Colonic mucosa (tissue), 4 donors: ENCODE results near the gene ADCY2. TPM values are rescaled to one million over a fixed set of nuclear protein-coding genes. Genes with fewer than 3 reads are reported as not detected.

Source experiments
- DNase-seq: peaks from one replicate; pipeline ENCODE4 v3.0.0-alpha.2; 2020
- H3K27ac ChIP-seq: fragments of 200-600 bp; one replicate; pipeline ENCODE4 v1.8.0; 2021
- H3K27me3 ChIP-seq: fragments of 200-600 bp; one replicate; pipeline ENCODE4 v1.8.0; 2021
- H3K36me3 ChIP-seq: fragments of 200-600 bp; one replicate; pipeline ENCODE4 v1.8.0; 2021
- H3K4me1 ChIP-seq: fragments of 200-600 bp; one replicate; pipeline ENCODE4 v1.8.0; 2021; ENCODE audit warnings: mild to moderate bottlenecking
- H3K4me3 ChIP-seq: fragments of 200-600 bp; one replicate; pipeline ENCODE4 v1.8.0; 2021
- H3K9ac ChIP-seq, 2 donors: one replicate each; pipeline ENCODE4 v1.7.0; 2013; ENCODE audit warnings: control low read depth in 2 of 2, low read depth in 2 of 2, low read length in 2 of 2
- H3K9me3 ChIP-seq: fragments of 200-600 bp; one replicate; pipeline ENCODE4 v1.8.0; 2021
- intact Hi-C: fragments of 100-400 bp; cut with DNase I; formaldehyde crosslinking; loops from one replicate; pipeline ENCODE4 v1.14.1; 2022
- total RNA-seq, 2 donors: library from RNA; stranded (reverse); fragmentation: NEBNext Ultra II Directional in 1 of 2; extraction: Animal tissue kit (Norgen Biotek cat#: 25700) in 1 of 2; gene quantifications; one replicate each; pipeline ENCODE4 v1.2.1, GENCODE V29; 2021
- TF ChIP-seq, protein P1 (sequence below): fragments of 200-600 bp; IDR thresholded peaks from one replicate; pipeline ENCODE4 v1.8.0; 2022; ENCODE audit warnings: antibody characterized with exemption, mild to moderate bottlenecking
- donor health status: healthy.
- donor health status: DM: no; HTN: no; CAD: no.
- donor health status: DM: no; HTN: no; CAD: no.

Gene ADCY2
- total RNA-seq, 2 donors from 2014 or later, result 0.67 to 1.9 TPM

GRCh38 chr5:7501061-7501460, 105.1 kb downstream of the ADCY2 start:
- H3K9ac ChIP-seq, result no peak overlapping the region
- H3K4me1 ChIP-seq, result no peaks in the 10 kb centered on the region
- H3K4me3 ChIP-seq, result no peak overlapping the region
- intact Hi-C loops, result no loop called here
- H3K27me3 ChIP-seq, result no peaks in the 10 kb centered on the region
- no peaks in the 10 kb centered on the region for H3K36me3 ChIP-seq
- no peaks in the 10 kb centered on the region for H3K9me3 ChIP-seq
- H3K27ac ChIP-seq, result no peak overlapping the region
- DNase-seq, result no peak
- TF ChIP-seq, protein P1, sequence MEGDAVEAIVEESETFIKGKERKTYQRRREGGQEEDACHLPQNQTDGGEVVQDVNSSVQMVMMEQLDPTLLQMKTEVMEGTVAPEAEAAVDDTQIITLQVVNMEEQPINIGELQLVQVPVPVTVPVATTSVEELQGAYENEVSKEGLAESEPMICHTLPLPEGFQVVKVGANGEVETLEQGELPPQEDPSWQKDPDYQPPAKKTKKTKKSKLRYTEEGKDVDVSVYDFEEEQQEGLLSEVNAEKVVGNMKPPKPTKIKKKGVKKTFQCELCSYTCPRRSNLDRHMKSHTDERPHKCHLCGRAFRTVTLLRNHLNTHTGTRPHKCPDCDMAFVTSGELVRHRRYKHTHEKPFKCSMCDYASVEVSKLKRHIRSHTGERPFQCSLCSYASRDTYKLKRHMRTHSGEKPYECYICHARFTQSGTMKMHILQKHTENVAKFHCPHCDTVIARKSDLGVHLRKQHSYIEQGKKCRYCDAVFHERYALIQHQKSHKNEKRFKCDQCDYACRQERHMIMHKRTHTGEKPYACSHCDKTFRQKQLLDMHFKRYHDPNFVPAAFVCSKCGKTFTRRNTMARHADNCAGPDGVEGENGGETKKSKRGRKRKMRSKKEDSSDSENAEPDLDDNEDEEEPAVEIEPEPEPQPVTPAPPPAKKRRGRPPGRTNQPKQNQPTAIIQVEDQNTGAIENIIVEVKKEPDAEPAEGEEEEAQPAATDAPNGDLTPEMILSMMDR, result no peak

- Histone ChIP-seq H3K27ac (no peak overlapping the region), H3K9ac (no peak overlapping the region), H3K9me3 (no peaks in the 10 kb centered on the region), H3K4me1 (no peaks in the 10 kb centered on the region), H3K27me3 (no peaks in the 10 kb centered on the region), H3K4me3 (no peak overlapping the region), H3K36me3 (no peaks in the 10 kb centered on the region)
- no peak for DNase-seq
- TF ChIP-seq, protein P1, result no peak
- intact Hi-C loops, result no loop called here
Observed at GRCh38 chr5:7503564-7503963, 107.6 kb downstream of the ADCY2 start.

GRCh38 chr5:7515284-7515914, 119.5 kb downstream of the ADCY2 start:
- no peaks in the 10 kb centered on the region for H3K27me3 ChIP-seq
- no peak for DNase-seq
- no peak overlapping the region for H3K27ac ChIP-seq
- TF ChIP-seq, protein P1, result no peak
- H3K9ac ChIP-seq, result no peak overlapping the region
- intact Hi-C loops, result no loop called here
- no peak overlapping the region for H3K4me3 ChIP-seq
- H3K36me3 ChIP-seq, result no peaks in the 10 kb centered on the region
- H3K9me3 ChIP-seq, result no peaks in the 10 kb centered on the region
- no peaks in the 10 kb centered on the region for H3K4me1 ChIP-seq

DNA sequence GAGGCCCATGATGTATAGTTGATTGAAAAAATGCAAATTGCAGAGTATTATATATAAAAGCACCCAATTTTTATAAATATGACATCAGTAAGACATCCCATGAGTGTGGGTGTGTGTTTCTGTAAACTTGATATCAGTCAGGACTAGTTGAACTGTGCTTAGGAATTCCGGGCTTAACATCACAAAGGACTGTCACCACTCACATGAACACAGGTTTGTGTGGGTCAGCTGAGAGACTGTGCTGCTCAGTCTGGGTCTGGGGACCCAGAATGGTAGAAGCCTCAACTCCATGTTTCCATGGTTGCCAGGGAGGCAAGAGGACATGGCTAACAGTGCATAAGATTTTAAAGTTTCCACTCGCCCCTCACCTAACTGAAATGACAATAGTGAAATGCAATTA, 120.3 kb downstream of the ADCY2 start:
- DNase-seq, result no peak
- H3K4me3 ChIP-seq, result no peak overlapping the region
- no peaks in the 10 kb centered on the region for H3K36me3 ChIP-seq
- H3K9ac ChIP-seq, result no peak overlapping the region
- no peaks in the 10 kb centered on the region for H3K9me3 ChIP-seq
- TF ChIP-seq, protein P1, result no peak
- intact Hi-C loops, result no loop called here
- no peak overlapping the region for H3K27ac ChIP-seq
- no peaks in the 10 kb centered on the region for H3K4me1 ChIP-seq
- H3K27me3 ChIP-seq, result no peaks in the 10 kb centered on the region

DNA sequence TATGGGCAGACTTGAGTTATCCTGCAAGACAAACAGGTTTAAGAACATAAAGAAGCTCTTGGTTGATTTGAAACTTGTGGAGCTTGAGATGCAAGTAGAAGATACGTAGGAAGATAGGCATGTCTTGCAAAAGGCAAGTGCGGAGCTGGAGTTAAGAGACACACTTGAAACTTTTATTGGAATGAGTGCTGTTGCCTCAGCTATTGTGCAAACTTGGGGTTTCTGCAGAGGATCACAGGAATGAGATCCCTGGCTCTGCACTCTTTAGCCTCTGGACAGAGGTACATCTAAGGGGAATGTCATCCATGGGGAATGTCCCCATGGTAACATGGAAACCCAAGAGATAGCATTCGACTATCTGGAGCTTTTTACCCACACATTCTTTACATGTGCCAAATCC, 121.1 kb downstream of the ADCY2 start:
- no peak overlapping the region for H3K4me3 ChIP-seq
- H3K9ac ChIP-seq, result no peak overlapping the region
- H3K27me3 ChIP-seq, result no peaks in the 10 kb centered on the region
- no peak for DNase-seq
- H3K4me1 ChIP-seq, result no peaks in the 10 kb centered on the region
- no peaks in the 10 kb centered on the region for H3K9me3 ChIP-seq
- intact Hi-C loops, result no loop called here
- TF ChIP-seq, protein P1, result no peak
- no peak overlapping the region for H3K27ac ChIP-seq
- no peaks in the 10 kb centered on the region for H3K36me3 ChIP-seq
